Keratinocyte (primary cell): ENCODE data around the gene BUB1. TPM values are rescaled to one million over a fixed set of nuclear protein-coding genes. Genes with fewer than 3 reads are reported as not detected.

Source experiments
- DNase-seq: peaks from one replicate; pipeline ENCODE4 v3.0.0-alpha.2; 2011; ENCODE audit warnings: low read depth, missing footprints, low spot score
- FAIRE-seq: peaks from 2 replicates; lab custom pipeline; 2011; peaks lifted over from hg19 to GRCh38; lab: Jason Lieb, UNC
- H2AFZ ChIP-seq: 2 replicates; pipeline ENCODE4 v1.6.0; 2012; ENCODE audit warnings: low read length, control low read depth, inconsistent platforms; ENCODE audit not compliant: control insufficient read depth
- H3K27ac ChIP-seq: 2 replicates; pipeline ENCODE4 v1.5.1; 2011; ENCODE audit warnings: low read length; ENCODE audit not compliant: control insufficient read depth, insufficient read depth
- H3K27me3 ChIP-seq: 3 replicates; pipeline ENCODE4 v1.6.0; 2011; ENCODE audit warnings: low read length; ENCODE audit not compliant: control insufficient read depth, insufficient read depth; ENCODE audit errors: extremely low read depth
- H3K36me3 ChIP-seq, 2 experiments: 2 replicates in 1 of 2; 3 replicates in 1 of 2; pipeline ENCODE4 v1.5.1; 2011; ENCODE audit warnings: low read length in 2 of 2, mild to moderate bottlenecking in 1 of 2; ENCODE audit not compliant: control insufficient read depth in 2 of 2, insufficient read depth in 2 of 2; ENCODE audit errors: extremely low read depth in 1 of 2
- H3K4me1 ChIP-seq: 3 replicates; pipeline ENCODE4 v1.5.1; 2011; ENCODE audit warnings: low read length; ENCODE audit not compliant: control insufficient read depth, insufficient read depth; ENCODE audit errors: extremely low read depth
- H3K4me2 ChIP-seq: 3 replicates; pipeline ENCODE4 v1.6.0; 2011; ENCODE audit warnings: low read depth, low read length; ENCODE audit not compliant: control insufficient read depth, insufficient read depth; ENCODE audit errors: extremely low read depth
- H3K4me3 ChIP-seq, 3 experiments: fragments of 200-600 bp in 1 of 3; sonication (generic) in 1 of 3; 2 replicates in 2 of 3; 3 replicates in 1 of 3; pipeline ENCODE4 v1.5.1; 2011 to 2016; ENCODE audit warnings: low read length in 3 of 3, mild to moderate bottlenecking in 3 of 3, control low read depth in 2 of 3, inconsistent platforms in 1 of 3, low read depth in 1 of 3, mixed read lengths in 1 of 3, mixed run types in 1 of 3, moderate library complexity in 1 of 3; ENCODE audit not compliant: control insufficient read depth in 2 of 3, insufficient read depth in 2 of 3; ENCODE audit errors: extremely low read depth in 1 of 3
- H3K79me2 ChIP-seq: 2 replicates; pipeline ENCODE4 v1.6.0; 2012; ENCODE audit warnings: low read length; ENCODE audit not compliant: control insufficient read depth, insufficient read depth
- H3K9ac ChIP-seq: 3 replicates; pipeline ENCODE4 v1.6.0; 2011; ENCODE audit warnings: low read length; ENCODE audit not compliant: control insufficient read depth, insufficient read depth; ENCODE audit errors: extremely low read depth
- H3K9me1 ChIP-seq: 3 replicates; pipeline ENCODE4 v1.6.0; 2011; ENCODE audit warnings: low read length; ENCODE audit not compliant: control insufficient read depth, insufficient read depth; ENCODE audit errors: extremely low read depth
- H3K9me3 ChIP-seq: 2 replicates; pipeline ENCODE4 v1.5.1; 2012; ENCODE audit warnings: low read depth, low read length; ENCODE audit not compliant: control insufficient read depth
- H4K20me1 ChIP-seq: 3 replicates; pipeline ENCODE4 v1.6.0; 2011; ENCODE audit warnings: low read length; ENCODE audit not compliant: control insufficient read depth, insufficient read depth; ENCODE audit errors: extremely low read depth
- EZH2 ChIP-seq: IDR thresholded peaks from one replicate; pipeline ENCODE4 v1.6.1; 2012; ENCODE audit warnings: inconsistent platforms, mild to moderate bottlenecking, low read length, moderate library complexity
- dilution Hi-C: fragments of 300-500 bp; cut with MboI; formaldehyde crosslinking; loops from one replicate; pipeline ENCODE4 v1.7.0; 2020; ENCODE audit warnings: low sequenced_read_pairs; ENCODE audit not compliant: extremely low pct_ligation_motif_present
- polyA plus RNA-seq, 5 experiments: library from polyadenylated mRNA; depleted of rRNA in 3 of 5; stranded (reverse) in 3 of 5; stranded (forward) in 1 of 5; unstranded in 1 of 5; fragments of >200 nt; gene quantifications; 1 replicate in 1 of 5; 2 replicates in 3 of 5; 3 replicates in 1 of 5; pipeline versions ENCODE4 v1.2.1 to v1.2.3, GENCODE V29; 2011 to 2012; ENCODE audit warnings: missing spikeins in 2 of 5, low read depth in 1 of 5, low replicate concordance in 1 of 5
- TF ChIP-seq, protein P1 (sequence below), 3 experiments: IDR thresholded peaks in 1 of 3; conservative IDR thresholded peaks in 1 of 3; optimal IDR thresholded peaks in 1 of 3; 2 replicates in 2 of 3; 3 replicates in 1 of 3; pipeline versions ENCODE3 to v1.5.1; 2011; ENCODE audit warnings: low read length in 3 of 3, mild to moderate bottlenecking in 3 of 3, moderate library complexity in 2 of 3, control low read depth in 1 of 3, inconsistent platforms in 1 of 3; ENCODE audit not compliant: insufficient read depth in 2 of 3; ENCODE audit errors: extremely low read depth in 1 of 3

Gene BUB1
- polyA plus RNA-seq, 1 donor (not counting 4 experiments of a cell fraction or from before 2014, with no cell fraction given) = 24.7 TPM

- no peak for TF ChIP-seq EZH2
- TF ChIP-seq, protein P1, sequence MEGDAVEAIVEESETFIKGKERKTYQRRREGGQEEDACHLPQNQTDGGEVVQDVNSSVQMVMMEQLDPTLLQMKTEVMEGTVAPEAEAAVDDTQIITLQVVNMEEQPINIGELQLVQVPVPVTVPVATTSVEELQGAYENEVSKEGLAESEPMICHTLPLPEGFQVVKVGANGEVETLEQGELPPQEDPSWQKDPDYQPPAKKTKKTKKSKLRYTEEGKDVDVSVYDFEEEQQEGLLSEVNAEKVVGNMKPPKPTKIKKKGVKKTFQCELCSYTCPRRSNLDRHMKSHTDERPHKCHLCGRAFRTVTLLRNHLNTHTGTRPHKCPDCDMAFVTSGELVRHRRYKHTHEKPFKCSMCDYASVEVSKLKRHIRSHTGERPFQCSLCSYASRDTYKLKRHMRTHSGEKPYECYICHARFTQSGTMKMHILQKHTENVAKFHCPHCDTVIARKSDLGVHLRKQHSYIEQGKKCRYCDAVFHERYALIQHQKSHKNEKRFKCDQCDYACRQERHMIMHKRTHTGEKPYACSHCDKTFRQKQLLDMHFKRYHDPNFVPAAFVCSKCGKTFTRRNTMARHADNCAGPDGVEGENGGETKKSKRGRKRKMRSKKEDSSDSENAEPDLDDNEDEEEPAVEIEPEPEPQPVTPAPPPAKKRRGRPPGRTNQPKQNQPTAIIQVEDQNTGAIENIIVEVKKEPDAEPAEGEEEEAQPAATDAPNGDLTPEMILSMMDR (optimal IDR thresholded peaks at IDR 0.05 in 1 of 3, IDR thresholded peaks at IDR 0.05 in 1 of 3, conservative IDR thresholded peaks at IDR 0.05 in 1 of 3; ENCODE audit: extremely low read depth in 1 of 3, insufficient read depth in 2 of 3, low read length in 3 of 3) = no peak
- FAIRE-seq = no peak
- Histone ChIP-seq H4K20me1 (no peaks in the 10 kb centered on the region), H3K79me2 (no peaks in the 10 kb centered on the region), H3K27me3 (peaks cover 16% of the 10 kb centered on the region), H3K9ac (no peak overlapping the region), H3K4me1 (peaks cover 11% of the 10 kb centered on the region), H3K27ac (no peak overlapping the region), H3K36me3 (no peaks in the 10 kb centered on the region), H3K9me3 (no peaks in the 10 kb centered on the region), H3K9me1 (no peaks in the 10 kb centered on the region), H2AFZ (no peak overlapping the region), H3K4me2 (no peak overlapping the region), H3K4me3 (no peak overlapping the region)
- no peak for DNase-seq
- dilution Hi-C loops = no loop called here
These were observed 36.8 kb upstream of the BUB1 start for GRCh38 chr2:110714452-110715224.

DNA sequence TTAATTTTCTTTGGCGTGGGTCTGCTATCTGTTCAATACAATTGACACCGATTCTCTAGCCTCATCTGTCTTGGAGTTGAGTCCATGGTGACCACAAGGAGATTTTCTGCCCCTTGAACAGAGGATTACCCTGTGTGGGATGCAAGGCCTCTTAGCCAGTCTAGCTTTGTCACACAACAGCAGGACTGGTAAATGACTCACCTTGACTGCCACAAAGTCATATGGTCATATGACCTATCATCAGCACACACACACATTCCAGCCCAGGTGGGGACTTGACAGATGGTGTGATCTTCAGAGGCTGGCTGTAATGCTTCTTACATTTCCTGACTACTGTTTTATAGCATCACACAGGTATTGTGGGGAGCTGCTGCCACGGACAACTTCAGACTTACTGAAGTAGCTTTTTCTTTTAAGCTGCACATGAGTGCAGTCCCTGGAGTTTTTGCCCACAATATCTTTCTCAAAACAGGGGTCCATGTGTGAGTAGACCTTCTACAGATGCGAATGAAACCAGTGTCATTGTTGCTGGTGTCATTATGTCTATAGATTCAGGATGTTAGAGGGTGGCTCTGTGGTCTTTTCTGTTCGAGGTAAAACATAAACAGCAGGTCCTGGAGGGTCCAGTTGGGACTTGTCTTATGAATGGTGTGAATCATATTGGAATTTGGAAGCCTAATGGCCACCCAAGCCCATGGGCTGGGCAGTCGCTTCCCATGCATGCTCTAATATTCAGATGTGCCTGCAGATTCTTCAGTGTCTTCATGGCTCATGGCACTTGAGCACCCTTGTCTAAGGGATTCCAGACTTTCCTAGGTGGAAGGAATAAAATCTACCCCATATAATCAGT is 35.9 kb upstream of the BUB1 start:
- Histone ChIP-seq H3K4me2 (peak overlapping the region; percentile 33), H3K9ac (no peak overlapping the region), H3K9me1 (no peaks in the 10 kb centered on the region), H3K27ac (no peak overlapping the region), H3K79me2 (no peaks in the 10 kb centered on the region), H3K27me3 (peaks cover 21% of the 10 kb centered on the region), H2AFZ (no peak overlapping the region), H3K9me3 (no peaks in the 10 kb centered on the region), H3K4me3 (no peak overlapping the region), H4K20me1 (no peaks in the 10 kb centered on the region), H3K4me1 (peaks cover 11% of the 10 kb centered on the region), H3K36me3 (no peaks in the 10 kb centered on the region)
- TF ChIP-seq, protein P1 (optimal IDR thresholded peaks at IDR 0.05 in 1 of 3, IDR thresholded peaks at IDR 0.05 in 1 of 3, conservative IDR thresholded peaks at IDR 0.05 in 1 of 3; ENCODE audit: extremely low read depth in 1 of 3, insufficient read depth in 2 of 3, low read length in 3 of 3) = no peak
- no peak for TF ChIP-seq EZH2
- dilution Hi-C loops = no loop called here
- FAIRE-seq = peak; percentile 5
- no peak for DNase-seq
